Hepatocyte (in vitro differentiated cells): ENCODE measurements around the gene XRCC4.

Experiments
- CTCF ChIP-seq: fragments of 200-600 bp; sonication (generic); IDR thresholded peaks from 2 replicates; pipeline ENCODE4 v1.5.1; 2016; ENCODE audit warnings: antibody characterized with exemption, mild to moderate bottlenecking; ENCODE audit not compliant: poor library complexity
- EZH2 ChIP-seq: fragments of 200-600 bp; sonication (generic); IDR thresholded peaks from 2 replicates; pipeline ENCODE4 v1.6.1; 2016; ENCODE audit warnings: antibody characterized with exemption, mild to moderate bottlenecking, borderline replicate concordance

GRCh38 chr5:83345423-83345822 lies 268.1 kb downstream of the XRCC4 start:
- no peak for TF ChIP-seq EZH2
- no peak for TF ChIP-seq CTCF
